NCI-H1092 treated with DMSO at 0.1 percent for 48 hours (cell line): Measurements from ENCODE around the gene OGDHL.
"Not testable (repeated sequence)": the region's sequence is repeated elsewhere in the genome, so short reads cannot be mapped to it uniquely, and the experiment has no call there.

Source experiments
- DNase-seq: peaks from one replicate; lab custom pipeline; 2025; lab: John Stamatoyannopoulos, UW

The OGDHL gene

GRCh38 chr10:49756031-49756430 is 6.1 kb downstream of the OGDHL start:
- DNase-seq: no peak

- DNase-seq: not testable (repeated sequence)
Measured at GRCh38 chr10:49754951-49755350, 7.2 kb downstream of the OGDHL start.

DNA sequence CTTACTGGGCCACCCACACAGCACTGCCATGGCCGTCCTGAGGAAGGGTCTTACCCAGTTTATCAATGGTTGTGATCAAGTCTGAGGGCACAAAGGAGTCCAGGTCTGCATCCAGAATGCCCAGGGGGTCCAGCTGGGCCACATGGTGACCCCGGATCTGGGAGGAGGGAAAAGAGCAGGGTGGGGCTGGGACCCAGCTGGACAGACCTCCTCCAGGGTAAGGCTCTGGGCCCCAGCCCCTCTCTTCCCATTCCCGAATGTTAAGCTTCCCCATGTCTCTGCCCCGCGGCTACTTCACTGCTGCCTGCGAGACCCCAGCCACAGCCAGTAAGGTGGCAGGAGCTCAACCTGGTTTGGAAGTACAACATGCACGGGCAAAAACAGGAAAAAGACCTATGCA is 9.5 kb downstream of the OGDHL start:
- no peak for DNase-seq

GRCh38 chr10:49751636-49752510 is 10.2 kb downstream of the OGDHL start:
- DNase-seq: no peak

DNA sequence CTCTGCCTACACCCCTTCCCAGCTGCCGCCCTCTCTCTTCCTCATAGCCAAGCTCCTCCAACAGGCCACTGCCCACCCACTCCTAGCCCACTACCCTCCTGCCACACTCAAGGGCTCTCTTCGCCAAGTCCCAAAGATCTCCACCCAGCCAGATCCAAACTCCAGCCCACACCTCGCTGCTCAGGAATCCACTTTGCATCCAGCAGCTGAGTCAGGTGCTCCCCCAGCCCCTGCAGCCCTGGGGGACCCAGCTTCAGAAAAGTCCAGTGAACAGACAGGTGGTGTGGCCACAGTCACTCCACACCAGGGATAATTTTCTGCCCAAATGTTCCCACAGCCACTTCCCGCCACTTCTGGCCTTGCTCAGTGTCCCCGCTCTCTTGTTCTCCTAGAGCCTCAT is 10.9 kb downstream of the OGDHL start:
- DNase-seq: no peak

DNA sequence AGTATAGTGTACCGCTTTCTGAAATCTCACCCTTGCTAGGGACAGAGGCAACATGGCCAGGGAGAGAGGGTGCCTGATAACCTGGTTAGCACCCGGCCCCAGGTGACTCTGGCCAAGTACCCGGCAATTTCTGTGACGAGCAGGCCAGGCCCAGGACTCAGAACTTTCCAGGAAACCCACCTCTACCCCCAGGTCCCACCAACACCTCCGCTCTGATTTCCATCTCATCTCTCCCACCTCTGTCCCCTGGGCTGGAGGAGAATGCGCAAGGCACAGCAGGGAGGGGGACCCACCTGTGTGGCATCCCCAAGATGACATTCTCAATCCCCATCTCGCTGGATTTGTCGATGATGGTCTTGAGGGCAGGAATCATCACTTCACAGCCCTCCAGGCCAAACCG is 11.6 kb downstream of the OGDHL start:
- no peak for DNase-seq

GRCh38 chr10:49749556-49750491 is 12.3 kb downstream of the OGDHL start:
- no peak for DNase-seq

- DNase-seq: no peak
Measured at GRCh38 chr10:49749144-49749543, 13.0 kb downstream of the OGDHL start.

DNA sequence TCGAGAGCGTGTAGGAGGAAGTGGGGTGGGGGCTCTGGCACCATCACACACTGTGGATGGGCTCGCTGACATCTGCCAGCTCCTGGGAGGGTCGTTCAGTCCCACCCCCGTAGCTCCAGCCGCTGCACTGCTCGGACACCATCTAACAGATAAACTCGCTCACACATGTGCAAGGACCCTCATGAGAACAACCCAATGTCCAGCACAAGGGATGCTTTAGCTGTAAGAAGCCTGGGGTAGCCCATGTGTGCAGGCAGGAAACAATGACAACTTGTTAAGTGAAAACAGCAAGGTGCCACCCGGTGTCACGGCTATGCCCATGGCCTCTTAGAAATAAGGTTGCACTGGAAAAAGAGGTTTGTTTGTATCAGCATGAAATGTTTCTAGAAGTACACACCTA is 14.1 kb downstream of the OGDHL start:
- no peak for DNase-seq

- no peak for DNase-seq
Measured at GRCh38 chr10:49747303-49747646, 14.8 kb downstream of the OGDHL start.

- DNase-seq: no peak
Measured at GRCh38 chr10:49746626-49747302, 15.4 kb downstream of the OGDHL start.

GRCh38 chr10:49745756-49746155 is 16.4 kb downstream of the OGDHL start:
- DNase-seq: no peak

DNA sequence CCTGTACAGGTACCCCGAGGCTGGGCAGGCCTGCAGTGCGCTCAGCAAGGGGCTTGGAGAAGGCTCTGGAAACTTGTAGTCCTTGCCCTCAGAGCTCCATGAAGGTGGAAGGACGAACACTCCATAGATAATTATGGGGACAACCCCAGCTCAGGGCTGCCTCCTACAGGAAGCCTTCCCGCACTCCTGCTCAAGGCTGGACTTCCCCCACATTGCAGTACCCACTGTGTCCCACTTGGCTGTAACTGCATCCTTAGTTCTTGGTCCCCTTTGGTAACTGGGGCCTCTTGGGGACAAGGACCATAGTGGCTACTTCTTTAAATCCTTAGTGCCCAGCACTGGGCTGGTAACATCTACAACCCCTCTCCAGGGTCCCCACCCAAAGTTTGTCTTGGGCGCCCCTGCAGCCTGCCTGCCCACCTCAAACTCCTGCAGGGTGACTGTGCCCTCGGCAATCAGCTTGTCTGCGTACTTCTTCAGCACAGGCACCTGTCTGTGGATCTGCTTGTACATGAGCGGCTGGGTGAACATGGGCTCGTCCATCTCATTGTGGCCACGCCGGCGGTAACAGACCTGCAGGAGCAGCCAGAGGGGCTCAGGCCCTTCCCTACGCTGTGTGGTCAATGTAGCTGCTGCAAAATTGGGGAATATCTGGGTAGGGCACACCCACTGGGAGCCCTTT is 17.1 kb downstream of the OGDHL start:
- DNase-seq: no peak

GRCh38 chr10:49744091-49744685 is 17.9 kb downstream of the OGDHL start:
- no peak for DNase-seq

- no peak for DNase-seq
Measured at GRCh38 chr10:49743464-49744075, 18.6 kb downstream of the OGDHL start.

DNA sequence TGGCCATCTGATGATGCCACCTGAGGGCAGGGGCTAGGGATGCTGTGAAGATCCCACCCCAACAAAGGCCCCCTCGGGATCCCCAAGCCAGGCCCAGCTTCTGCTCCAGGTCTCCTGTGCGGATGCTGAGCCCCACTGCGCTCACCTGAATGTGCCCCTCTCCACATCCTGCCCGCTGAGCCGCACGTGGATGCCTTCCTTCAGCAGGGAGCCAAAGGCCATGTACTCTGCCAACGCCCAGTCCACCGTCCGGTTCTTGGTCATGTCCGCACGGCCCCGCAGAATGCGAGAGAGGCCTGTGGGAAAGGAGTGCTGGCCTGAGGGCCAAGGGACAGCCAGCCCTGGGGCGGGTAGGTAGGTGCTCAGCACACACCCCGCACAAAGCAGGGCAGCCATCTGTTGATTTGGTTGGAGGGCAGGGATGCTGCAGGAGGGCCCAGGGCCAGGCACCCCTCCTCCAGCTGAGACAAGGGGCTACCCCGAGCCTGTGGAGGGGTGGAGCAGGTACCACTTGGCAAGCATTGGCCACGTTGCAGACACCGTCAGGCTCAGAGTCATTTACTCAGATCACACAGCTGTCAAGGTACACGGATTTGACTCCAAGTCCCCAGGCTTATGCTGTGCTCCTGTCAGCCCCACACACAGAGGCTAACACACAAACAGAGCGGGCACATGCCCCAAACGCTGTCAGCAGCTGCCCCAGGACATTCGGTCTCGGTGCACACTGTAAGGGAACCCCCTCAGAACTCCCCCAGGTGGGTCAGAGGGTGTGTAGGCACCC is 19.2 kb downstream of the OGDHL start:
- DNase-seq: no peak

DNA sequence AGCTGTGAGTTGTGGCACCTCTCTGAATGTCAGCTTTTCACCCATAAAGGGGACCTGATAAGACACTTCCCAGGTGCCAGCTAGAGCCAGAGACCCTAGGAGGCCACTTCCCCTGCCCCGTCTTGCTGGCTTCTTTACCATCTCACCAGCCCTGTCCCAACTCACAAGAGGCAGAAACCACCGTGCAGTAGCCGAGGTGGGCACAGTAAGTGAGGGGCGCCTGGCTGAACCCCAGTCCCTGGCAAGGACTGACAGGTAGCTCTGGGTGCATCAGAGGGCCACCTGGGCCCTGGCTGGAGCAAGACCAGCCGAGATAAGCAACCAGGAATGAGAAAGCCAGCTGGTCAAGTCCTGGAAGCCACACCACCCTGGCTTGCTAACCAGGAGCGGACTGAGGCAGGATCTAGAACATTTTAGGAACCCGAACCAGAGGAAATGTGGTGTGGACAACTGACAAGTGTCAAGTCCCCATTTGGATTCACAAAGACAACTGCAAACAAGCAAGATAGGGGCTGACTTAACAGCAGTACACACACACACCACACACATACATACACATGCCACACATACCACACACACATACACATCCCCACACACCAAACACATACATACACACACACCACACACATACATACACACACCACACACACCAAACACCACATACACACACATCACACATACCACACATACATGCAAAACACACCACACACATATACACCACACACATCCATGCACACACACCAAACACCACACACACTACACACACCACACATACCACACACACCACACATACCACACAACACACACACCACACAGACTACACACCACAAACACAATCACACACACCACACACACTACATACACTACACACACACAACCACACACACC is 20.8 kb downstream of the OGDHL start:
- DNase-seq: no peak

- DNase-seq: no peak
Measured at GRCh38 chr10:49740346-49741107, 21.6 kb downstream of the OGDHL start.
